ENCODE measurements around the gene OGFR.

GRCh38 chr20:62769346-62770071 is 35.1 kb upstream of the OGFR start:
- no peak for TF ChIP-seq EZH2 (IDR thresholded peaks at IDR 0.05; ENCODE audit: insufficient read depth, poor library complexity, severe bottlenecking)
- no peak for TF ChIP-seq EZH2phosphoT487 (IDR thresholded peaks at IDR 0.05; ENCODE audit: insufficient read depth, low read depth)
